Caco-2 (cell line): ENCODE data around the gene CEACAM8. TPM values are rescaled to one million over a fixed set of nuclear protein-coding genes. Genes with fewer than 3 reads are reported as not detected.

ENCODE experiments used
- BruUV-seq: library from RNA; stranded (reverse); fragments of 400-500 nt; replicated peaks from 2 replicates; lab custom pipeline; 2021; lab: Mats Ljungman, UMichigan
- CTCF ChIA-PET: fragments of 300-600 bp; sonication (Branson Sonifier 250); formaldehyde crosslinking; loops from one replicate; lab custom pipeline; 2022; ENCODE audit warnings: antibody characterized with exemption; lab: Charles Lee
- POLR2A ChIA-PET: fragments of 300-600 bp; sonication (Branson Sonifier 250); formaldehyde crosslinking; loops from one replicate; lab custom pipeline; 2022; ENCODE audit warnings: antibody characterized with exemption; lab: Charles Lee
- DNase-seq, 2 experiments: peaks; one replicate each; pipeline versions ENCODE4 v3.0.0 to v3.0.0-alpha.2; 2020 to 2022
- H3K27me3 ChIP-seq: replicated peaks from 2 replicates; pipeline ENCODE4 v1.6.0; 2011; ENCODE audit warnings: low read length; ENCODE audit not compliant: control insufficient read depth, insufficient read depth
- H3K36me3 ChIP-seq: 2 replicates; pipeline ENCODE4 v1.5.1; 2011; ENCODE audit warnings: low read length; ENCODE audit not compliant: control insufficient read depth, insufficient read depth
- H3K4me1 ChIP-seq: fragments of 250-450 bp; sonication (Bioruptor Pico); 2 replicates; pipeline ENCODE4 v1.5.1; 2020; ENCODE audit warnings: mild to moderate bottlenecking
- H3K4me3 ChIP-seq: 2 replicates; pipeline ENCODE4 v1.5.1; 2011; ENCODE audit warnings: low read depth, mild to moderate bottlenecking, control low read depth, low read length
- H3K9me3 ChIP-seq: fragments of 250-450 bp; sonication (Bioruptor Pico); 2 replicates; pipeline ENCODE4 v1.5.1; 2020; ENCODE audit warnings: mild to moderate bottlenecking, moderate library complexity
- H3K27ac Mint-ChIP-seq: one replicate; pipeline ENCODE4 v1.8.0; 2022; ENCODE audit warnings: mixed read lengths; ENCODE audit not compliant: unreplicated experiment
- H3K27me3 Mint-ChIP-seq: one replicate; pipeline ENCODE4 v1.8.0; 2022; ENCODE audit warnings: mixed read lengths; ENCODE audit not compliant: insufficient read depth, unreplicated experiment
- H3K36me3 Mint-ChIP-seq: one replicate; pipeline ENCODE4 v1.8.0; 2022; ENCODE audit warnings: mild to moderate bottlenecking, mixed read lengths; ENCODE audit not compliant: insufficient read depth, unreplicated experiment
- H3K4me1 Mint-ChIP-seq: one replicate; pipeline ENCODE4 v1.8.0; 2022; ENCODE audit warnings: low read depth, mixed read lengths; ENCODE audit not compliant: unreplicated experiment
- H3K4me3 Mint-ChIP-seq: one replicate; pipeline ENCODE4 v1.8.0; 2022; ENCODE audit warnings: mild to moderate bottlenecking, moderate library complexity, mixed read lengths; ENCODE audit not compliant: unreplicated experiment
- H3K9me3 Mint-ChIP-seq: one replicate; pipeline ENCODE4 v1.8.0; 2022; ENCODE audit warnings: mixed read lengths; ENCODE audit not compliant: unreplicated experiment
- intact Hi-C: fragments of 100-400 bp; cut with micrococcal nuclease; formaldehyde crosslinking; loops from one replicate; pipeline ENCODE4 v1.10.0; 2022; ENCODE audit not compliant: unreplicated experiment
- total RNA-seq: library from RNA; stranded (reverse); gene quantifications from 2 replicates; pipeline ENCODE4 v1.2.3, GENCODE V29; 2022
- TF ChIP-seq, protein P1 (sequence below), 2 experiments: fragments of 200-600 bp in 1 of 2; IDR thresholded peaks; 1 replicate in 1 of 2; 2 replicates in 1 of 2; pipeline versions ENCODE4 v1.5.1 to v1.8.0; 2011 to 2022; ENCODE audit warnings: antibody characterized with exemption in 1 of 2, control low read depth in 1 of 2, inconsistent platforms in 1 of 2, low read depth in 1 of 2, low read length in 1 of 2, mild to moderate bottlenecking in 1 of 2, moderate library complexity in 1 of 2; ENCODE audit not compliant: insufficient read depth in 1 of 2, severe bottlenecking in 1 of 2, unreplicated experiment in 1 of 2

The CEACAM8 gene
- total RNA-seq, 1 experiment from 2014 or later = not detected

DNA sequence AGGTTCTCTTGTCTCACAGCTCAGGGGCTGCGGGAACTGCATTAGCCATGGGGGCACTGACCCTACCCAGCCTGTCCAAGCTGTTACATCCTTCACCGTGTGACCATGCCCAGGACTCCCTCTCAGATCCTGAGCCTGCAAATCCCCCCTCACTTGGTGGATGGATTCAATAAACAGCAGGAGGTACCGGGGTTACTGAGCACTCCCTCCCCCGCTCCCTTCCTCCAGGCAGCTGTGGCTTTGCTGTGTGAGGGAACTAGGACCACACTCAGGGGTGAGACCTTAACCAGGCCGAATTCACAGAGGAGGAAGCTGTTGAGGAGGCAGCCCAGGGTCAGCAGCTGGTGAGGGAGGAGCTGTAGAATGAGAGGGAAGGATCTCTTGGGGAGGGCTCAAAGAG, 39.4 kb downstream of the CEACAM8 start:
- H3K36me3 Mint-ChIP-seq = no peaks in the 10 kb centered on the region
- H3K4me1 ChIP-seq = no peaks in the 10 kb centered on the region
- H3K27me3 Mint-ChIP-seq = no peaks in the 10 kb centered on the region
- peaks cover 5% of the 10 kb centered on the region for H3K4me1 Mint-ChIP-seq
- CTCF ChIA-PET = no interaction called here
- DNase-seq = no peak
- intact Hi-C loops = no loop called here
- H3K4me3 Mint-ChIP-seq = no peak overlapping the region
- TF ChIP-seq, protein P1, sequence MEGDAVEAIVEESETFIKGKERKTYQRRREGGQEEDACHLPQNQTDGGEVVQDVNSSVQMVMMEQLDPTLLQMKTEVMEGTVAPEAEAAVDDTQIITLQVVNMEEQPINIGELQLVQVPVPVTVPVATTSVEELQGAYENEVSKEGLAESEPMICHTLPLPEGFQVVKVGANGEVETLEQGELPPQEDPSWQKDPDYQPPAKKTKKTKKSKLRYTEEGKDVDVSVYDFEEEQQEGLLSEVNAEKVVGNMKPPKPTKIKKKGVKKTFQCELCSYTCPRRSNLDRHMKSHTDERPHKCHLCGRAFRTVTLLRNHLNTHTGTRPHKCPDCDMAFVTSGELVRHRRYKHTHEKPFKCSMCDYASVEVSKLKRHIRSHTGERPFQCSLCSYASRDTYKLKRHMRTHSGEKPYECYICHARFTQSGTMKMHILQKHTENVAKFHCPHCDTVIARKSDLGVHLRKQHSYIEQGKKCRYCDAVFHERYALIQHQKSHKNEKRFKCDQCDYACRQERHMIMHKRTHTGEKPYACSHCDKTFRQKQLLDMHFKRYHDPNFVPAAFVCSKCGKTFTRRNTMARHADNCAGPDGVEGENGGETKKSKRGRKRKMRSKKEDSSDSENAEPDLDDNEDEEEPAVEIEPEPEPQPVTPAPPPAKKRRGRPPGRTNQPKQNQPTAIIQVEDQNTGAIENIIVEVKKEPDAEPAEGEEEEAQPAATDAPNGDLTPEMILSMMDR (IDR thresholded peaks at IDR 0.05; ENCODE audit: insufficient read depth in 1 of 2, low read depth in 1 of 2, low read length in 1 of 2, severe bottlenecking in 1 of 2, unreplicated experiment in 1 of 2) = no peak
- peaks cover 16% of the 10 kb centered on the region for H3K9me3 ChIP-seq
- H3K9me3 Mint-ChIP-seq = peaks cover 21% of the 10 kb centered on the region
- no peaks in the 10 kb centered on the region for H3K36me3 ChIP-seq
- no TSS peak for BruUV-seq
- no peaks in the 10 kb centered on the region for H3K27me3 ChIP-seq
- POLR2A ChIA-PET = no interaction called here
- no peak overlapping the region for H3K27ac Mint-ChIP-seq
- no peak overlapping the region for H3K4me3 ChIP-seq

DNA sequence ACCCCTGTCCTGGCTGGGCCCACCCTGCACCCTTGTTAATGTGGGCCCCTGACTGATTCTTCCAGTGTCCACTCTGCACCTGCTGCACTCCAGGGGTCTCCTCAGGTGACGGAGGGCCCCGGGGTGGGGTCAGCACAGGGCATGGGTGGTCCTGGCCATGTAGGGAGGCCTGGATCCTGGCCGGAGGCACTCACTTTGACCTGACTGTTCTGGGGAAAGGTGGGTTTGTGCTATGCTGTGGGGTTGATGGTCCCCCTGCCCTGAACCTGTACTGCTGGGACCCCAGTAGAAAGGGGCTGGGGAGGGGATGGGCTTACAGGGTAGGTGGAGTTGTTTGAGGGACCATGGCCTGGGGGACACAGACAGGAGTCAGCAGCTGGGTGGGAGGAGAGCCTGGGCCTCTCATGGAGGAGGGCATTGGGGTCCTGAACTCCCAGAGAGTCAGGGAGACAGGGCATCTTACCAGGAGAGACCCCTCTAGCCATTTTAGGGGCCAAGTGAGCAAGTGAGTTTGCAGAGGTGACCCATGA, 40.6 kb downstream of the CEACAM8 start:
- Histone ChIP-seq H3K4me3 (no peak overlapping the region), H3K4me1 (no peaks in the 10 kb centered on the region), H3K27me3 (no peaks in the 10 kb centered on the region), H3K36me3 (no peaks in the 10 kb centered on the region), H3K9me3 (peaks cover 17% of the 10 kb centered on the region)
- no peak for DNase-seq
- Mint-ChIP-seq H3K4me3 (no peak overlapping the region), H3K9me3 (peaks cover 29% of the 10 kb centered on the region), H3K4me1 (peaks cover 5% of the 10 kb centered on the region), H3K36me3 (no peaks in the 10 kb centered on the region), H3K27ac (no peak overlapping the region), H3K27me3 (no peaks in the 10 kb centered on the region)
- POLR2A ChIA-PET = no interaction called here
- CTCF ChIA-PET = interaction anchor here (0.9 kb wide), 1 partner anchor 104 kb away, joined by 3 read pairs; no protein-coding TSS in a partner anchor
- intact Hi-C loops = no loop called here
- TF ChIP-seq, protein P1 (IDR thresholded peaks at IDR 0.05; ENCODE audit: insufficient read depth in 1 of 2, low read depth in 1 of 2, low read length in 1 of 2, severe bottlenecking in 1 of 2, unreplicated experiment in 1 of 2) = no peak
- no TSS peak for BruUV-seq

DNA sequence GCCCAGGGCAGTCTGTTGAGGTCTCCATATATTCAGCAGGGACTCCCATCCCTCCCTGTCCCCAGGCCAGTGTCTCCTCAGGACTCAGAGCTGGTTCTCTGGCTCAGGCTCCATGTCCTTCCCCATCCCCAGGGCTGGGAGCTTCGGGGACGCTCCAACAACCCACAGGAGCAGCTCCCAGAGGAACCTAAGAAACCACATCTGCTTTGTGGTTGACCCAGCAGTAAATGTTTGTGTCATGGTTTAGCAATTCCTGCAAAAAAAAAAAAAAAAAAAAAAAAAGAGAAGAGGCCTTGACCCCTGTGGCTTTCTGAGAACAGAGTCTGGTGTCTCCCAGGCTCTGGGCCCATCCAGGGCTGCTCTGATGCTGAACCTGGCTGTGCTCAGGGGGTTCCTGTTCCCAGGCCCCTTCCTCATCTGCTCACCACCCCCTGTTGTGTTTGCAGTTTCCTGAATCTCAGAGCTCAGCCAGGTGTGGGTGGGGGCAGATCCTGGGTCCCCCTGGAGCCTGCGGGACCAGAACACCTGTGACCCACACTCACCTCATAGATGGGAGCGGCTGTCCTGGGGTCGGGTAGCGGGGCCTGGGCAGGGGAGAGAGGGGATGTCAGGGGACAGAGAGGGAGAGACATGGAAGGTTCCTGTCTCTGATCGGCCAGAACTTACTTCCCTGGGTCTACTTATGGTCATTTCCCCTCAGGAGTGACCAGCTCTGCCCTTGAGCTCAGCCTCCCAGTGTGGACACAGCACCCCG, 41.3 kb downstream of the CEACAM8 start:
- CTCF ChIA-PET = interaction anchor here (0.7 to 0.9 kb wide), 2 partner anchors 103 to 938 kb away, joined by 3 to 5 read pairs; no protein-coding TSS in a partner anchor
- H3K36me3 Mint-ChIP-seq = no peaks in the 10 kb centered on the region
- H3K27me3 Mint-ChIP-seq = no peaks in the 10 kb centered on the region

More for the DNA sequence above, 41.3 kb downstream of the CEACAM8 start:
- H3K4me3 ChIP-seq = no peak overlapping the region
- peaks cover 5% of the 10 kb centered on the region for H3K4me1 Mint-ChIP-seq
- no peaks in the 10 kb centered on the region for H3K36me3 ChIP-seq
- POLR2A ChIA-PET = no interaction called here
- H3K9me3 ChIP-seq = peaks cover 17% of the 10 kb centered on the region
- no peak overlapping the region for H3K4me3 Mint-ChIP-seq
- no peak overlapping the region for H3K27ac Mint-ChIP-seq
- H3K9me3 Mint-ChIP-seq = peaks cover 35% of the 10 kb centered on the region
- H3K4me1 ChIP-seq = no peaks in the 10 kb centered on the region
- H3K27me3 ChIP-seq = no peaks in the 10 kb centered on the region
- intact Hi-C loops = no loop called here
- TF ChIP-seq, protein P1 (IDR thresholded peaks at IDR 0.05; ENCODE audit: insufficient read depth in 1 of 2, low read depth in 1 of 2, low read length in 1 of 2, severe bottlenecking in 1 of 2, unreplicated experiment in 1 of 2) = no peak
- no TSS peak for BruUV-seq
- no peak for DNase-seq
